Psoas muscle (tissue), 8 donors: ENCODE results near the gene CUX1. TPM values are rescaled to one million over a fixed set of nuclear protein-coding genes. Genes with fewer than 3 reads are reported as not detected.
A peak's percentile ranks its signal among the peaks of the same experiment; 100 is the strongest.

Experiments
- ATAC-seq, 4 donors: fragments of 200-7000 bp; cut with Tn5 transposase; one replicate each; pipeline ENCODE4 v1.9.1; 2020; ENCODE audit warnings: moderate library complexity in 3 of 4, mild to moderate bottlenecking in 2 of 4
- DNase-seq, 2 donors: peaks; one replicate each; pipeline ENCODE4 v3.0.0-alpha.2; 2020
- H3K27ac ChIP-seq: fragments of 200-600 bp; one replicate; pipeline ENCODE4 v1.8.0; 2022
- H3K27me3 ChIP-seq, 3 donors: fragments of 200-600 bp in 1 of 3; one replicate each; pipeline versions ENCODE4 v1.6.1 to v1.8.0; 2013 to 2022; ENCODE audit warnings: low read length in 2 of 3, mild to moderate bottlenecking in 2 of 3, moderate library complexity in 1 of 3; ENCODE audit not compliant: insufficient read depth in 3 of 3
- H3K36me3 ChIP-seq, 2 donors: fragments of 200-600 bp in 1 of 2; one replicate each; pipeline versions ENCODE4 v1.6.1 to v1.8.0; 2013 to 2022; ENCODE audit warnings: low read depth in 1 of 2, mild to moderate bottlenecking in 1 of 2, moderate library complexity in 1 of 2; ENCODE audit not compliant: insufficient read depth in 1 of 2
- H3K4me1 ChIP-seq: fragments of 200-600 bp; one replicate; pipeline ENCODE4 v1.8.0; 2022
- H3K4me3 ChIP-seq: fragments of 200-600 bp; one replicate; pipeline ENCODE4 v1.8.0; 2022; ENCODE audit warnings: mild to moderate bottlenecking
- H3K9me3 ChIP-seq: fragments of 200-600 bp; one replicate; pipeline ENCODE4 v1.8.0; 2022
- WGBS, 3 donors: extraction: QIAGEN DNeasy Blood & Tissue Kit; methylation state at CpG; one replicate each; pipeline versions ENCODE4 v1.1.6 to v1.1.7; 2013; 5-methylcytosine and 5-hydroxymethylcytosine counted together
- intact Hi-C, 2 donors: fragments of 100-400 bp; cut with DNase I; formaldehyde crosslinking; loops; one replicate each; pipeline versions ENCODE4 v1.11.0 to v1.14.2; 2022
- polyA plus RNA-seq, 3 donors: library from polyadenylated mRNA; stranded (reverse); fragments of 200-250 nt; gene quantifications; one replicate each; pipeline ENCODE4 v1.2.3, GENCODE V29; 2013
- total RNA-seq, 4 donors: library from RNA; stranded (reverse); fragmentation: NEBNext Ultra II Directional in 2 of 4; extraction: Animal tissue kit (Norgen Biotek cat#: 25700) in 2 of 4; gene quantifications; one replicate each; pipeline versions ENCODE4 v1.2.1 to v1.2.4, GENCODE V29; 2021 to 2023
- TF ChIP-seq, protein P1 (sequence below): fragments of 200-600 bp; IDR thresholded peaks from one replicate; pipeline ENCODE4 v1.8.0; 2022; ENCODE audit warnings: antibody characterized with exemption
- donor health status: healthy with polysubstance abuse.
- donor health status: DM: no; HTN: no; CAD: no; lungs with moderate emphysema.
- donor health status: Bipolar disorder and iron deficiency.
- donor health status: healthy.
- donor health status: DM: yes; HTN: yes; CAD: no.
- donor health status: DM: no; HTN: no; CAD: no.
- donor health status: DM: no; HTN: no; CAD: no.
- donor health status: DM: yes; HTN: yes; CAD: no.

The CUX1 gene
- total and polyA plus RNA-seq, 7 donors = 12.5 to 95.6 (median 72.4) TPM

DNA sequence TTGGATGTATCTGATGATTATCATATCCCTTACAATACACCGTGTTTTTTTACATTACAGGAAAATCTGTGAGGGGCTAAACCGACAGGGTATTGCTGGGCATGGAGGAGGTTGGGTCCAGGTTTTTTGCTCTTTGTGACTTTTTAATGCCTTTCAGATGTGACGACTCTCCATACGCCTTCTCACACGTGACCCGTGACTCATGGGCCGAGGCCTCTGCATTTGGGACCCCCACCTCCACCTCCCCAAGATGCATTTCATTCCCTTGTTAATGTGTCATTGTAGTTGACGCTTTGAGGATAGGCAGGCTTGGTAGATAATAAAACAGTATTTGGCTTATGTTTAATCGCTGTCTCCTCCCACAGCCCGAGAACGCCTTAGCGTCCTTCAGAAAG lies 95.3 kb downstream of the CUX1 start:
- DNase-seq (no peak), ATAC-seq (no peak)
- H3K27ac ChIP-seq = peak overlapping the region; percentile 90
- H3K4me1 ChIP-seq = peaks cover 35% of the 10 kb centered on the region
- no peaks in the 10 kb centered on the region for H3K9me3 ChIP-seq
- 85 to 89% (median 88%) methylated on average over 12 of the region's 12 CpGs for WGBS, 3 donors
- H3K4me3 ChIP-seq = no peak overlapping the region
- H3K36me3 ChIP-seq = peaks cover 0 to 15% of the 10 kb centered on the region in 2 donors
- TF ChIP-seq, protein P1, sequence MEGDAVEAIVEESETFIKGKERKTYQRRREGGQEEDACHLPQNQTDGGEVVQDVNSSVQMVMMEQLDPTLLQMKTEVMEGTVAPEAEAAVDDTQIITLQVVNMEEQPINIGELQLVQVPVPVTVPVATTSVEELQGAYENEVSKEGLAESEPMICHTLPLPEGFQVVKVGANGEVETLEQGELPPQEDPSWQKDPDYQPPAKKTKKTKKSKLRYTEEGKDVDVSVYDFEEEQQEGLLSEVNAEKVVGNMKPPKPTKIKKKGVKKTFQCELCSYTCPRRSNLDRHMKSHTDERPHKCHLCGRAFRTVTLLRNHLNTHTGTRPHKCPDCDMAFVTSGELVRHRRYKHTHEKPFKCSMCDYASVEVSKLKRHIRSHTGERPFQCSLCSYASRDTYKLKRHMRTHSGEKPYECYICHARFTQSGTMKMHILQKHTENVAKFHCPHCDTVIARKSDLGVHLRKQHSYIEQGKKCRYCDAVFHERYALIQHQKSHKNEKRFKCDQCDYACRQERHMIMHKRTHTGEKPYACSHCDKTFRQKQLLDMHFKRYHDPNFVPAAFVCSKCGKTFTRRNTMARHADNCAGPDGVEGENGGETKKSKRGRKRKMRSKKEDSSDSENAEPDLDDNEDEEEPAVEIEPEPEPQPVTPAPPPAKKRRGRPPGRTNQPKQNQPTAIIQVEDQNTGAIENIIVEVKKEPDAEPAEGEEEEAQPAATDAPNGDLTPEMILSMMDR = no peak
- intact Hi-C loops = no loop called here
- H3K27me3 ChIP-seq = no peaks in the 10 kb centered on the region

DNA sequence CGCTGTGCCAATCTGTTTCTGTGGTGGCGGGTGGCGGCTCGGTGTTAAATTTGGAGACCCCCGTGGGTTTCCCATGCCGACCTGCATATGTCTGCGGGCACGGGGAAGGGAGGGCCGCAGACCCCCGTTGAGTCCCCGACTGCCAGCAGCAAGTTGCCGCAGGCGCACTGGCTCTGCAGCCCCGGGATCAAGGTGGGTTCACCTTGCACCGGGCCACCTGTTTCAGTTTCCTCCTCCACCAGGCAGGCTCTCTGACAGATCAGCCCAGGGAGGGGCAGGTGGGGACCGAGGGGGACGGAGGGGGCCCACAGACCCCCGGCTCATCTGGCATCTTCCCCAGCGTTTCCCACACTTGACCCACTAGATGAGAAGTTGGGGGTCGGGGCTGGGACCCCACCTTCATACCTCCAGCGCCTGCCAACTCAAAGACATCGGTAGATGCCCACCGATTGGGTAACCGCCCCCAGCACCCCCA lies 95.9 kb downstream of the CUX1 start:
- no peak for ATAC-seq
- Histone ChIP-seq H3K9me3 (no peaks in the 10 kb centered on the region), H3K4me3 (no peak overlapping the region), H3K27ac (peak overlapping the region; percentile 90), H3K27me3 (no peaks in the 10 kb centered on the region), H3K36me3 (peaks cover 0 to 21% of the 10 kb centered on the region in 2 donors), H3K4me1 (peaks cover 35% of the 10 kb centered on the region)
- intact Hi-C loops = no loop called here
- 83 to 90% (median 86%) methylated on average over 24 of the region's 24 CpGs for WGBS, 3 donors
- DNase-seq = peak in 1 of 2 donors; percentile 50
- TF ChIP-seq, protein P1 = no peak

DNA sequence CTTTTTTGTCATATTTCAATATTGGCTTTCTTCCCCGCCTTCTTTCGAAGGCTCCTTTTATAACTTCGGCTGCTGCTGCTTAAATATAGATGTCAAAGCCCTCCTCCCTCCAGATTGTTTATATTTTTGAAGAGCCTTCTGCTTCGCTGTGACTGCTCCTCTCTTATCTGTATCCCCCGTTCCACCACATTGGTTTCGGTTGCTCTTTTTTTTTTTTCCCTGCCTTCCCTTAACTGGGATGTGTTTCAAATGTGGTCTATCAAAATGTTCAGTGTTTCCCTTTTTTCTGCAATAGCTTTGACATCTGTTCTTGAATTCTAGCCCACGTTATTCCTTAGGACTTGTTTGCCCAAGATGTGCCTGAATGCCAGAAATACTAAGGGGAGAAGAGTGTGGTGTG lies 96.4 kb downstream of the CUX1 start:
- Histone ChIP-seq H3K27me3 (no peaks in the 10 kb centered on the region), H3K9me3 (no peaks in the 10 kb centered on the region), H3K4me1 (peaks cover 35% of the 10 kb centered on the region), H3K36me3 (peaks cover 0 to 23% of the 10 kb centered on the region in 2 donors), H3K27ac (peak overlapping the region; percentile 90), H3K4me3 (no peak overlapping the region)
- 45 to 60% (median 48%) methylated on average over 7 of the region's 7 CpGs for WGBS, 3 donors
- intact Hi-C loops = no loop called here
- ATAC-seq = no peak
- DNase-seq = no peak
- TF ChIP-seq, protein P1 = no peak

DNA sequence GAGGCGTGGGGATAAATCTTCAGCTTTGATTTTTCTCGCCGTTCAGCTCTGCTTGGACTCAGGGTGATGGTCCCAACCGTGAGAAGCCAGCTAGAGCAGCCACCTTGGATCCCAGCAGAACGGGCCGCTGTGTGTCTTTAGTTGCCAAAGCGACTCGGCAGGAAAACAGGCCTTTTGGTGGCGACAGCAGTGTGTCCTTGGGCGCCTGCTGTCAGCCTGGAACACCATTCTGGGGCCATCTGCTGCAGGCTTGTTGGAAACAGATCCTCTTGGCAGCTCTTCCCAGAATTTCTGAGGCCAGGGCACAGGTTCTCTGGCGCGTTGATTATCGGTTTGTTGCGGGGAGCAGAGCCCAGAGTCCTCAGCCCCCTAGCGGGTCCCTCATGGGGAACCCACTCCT lies 97.6 kb downstream of the CUX1 start:
- WGBS, 3 donors = 36 to 38% (median 37%) methylated on average over 15 of the region's 15 CpGs
- Histone ChIP-seq H3K4me3 (no peak overlapping the region), H3K4me1 (peaks cover 35% of the 10 kb centered on the region), H3K27me3 (no peaks in the 10 kb centered on the region), H3K36me3 (peaks cover 0 to 23% of the 10 kb centered on the region in 2 donors), H3K27ac (peak overlapping the region; percentile 76), H3K9me3 (no peaks in the 10 kb centered on the region)
- intact Hi-C loops = no loop called here
- peak; percentile 48 to 69 for DNase-seq
- TF ChIP-seq, protein P1 = no peak
- peak; percentile 26 to 56 (median 52) for ATAC-seq
